ENCODE data around the gene PLEKHH2. TPM values are rescaled to one million over a fixed set of nuclear protein-coding genes. Genes with fewer than 3 reads are reported as not detected.

Gene PLEKHH2
- polyA plus RNA-seq, 1 of the 3 experiments (the other 2 are of a cell fraction) = 1.9 TPM

GRCh38 chr2:43619511-43619910 lies 17.5 kb upstream of the PLEKHH2 start:
- Histone ChIP-seq H3K27ac (ENCODE audit: low read depth in 2 of 2, low read length in 1 of 2) (no peak overlapping the region), H3K4me2 (no peak overlapping the region), H3K9me3 (no peaks in the 10 kb centered on the region), H3F3A (replicated peaks; ENCODE audit: insufficient read depth) (peaks cover 4% of the 10 kb centered on the region), H3K9ac (no peak overlapping the region), H3K9me2 (no peaks in the 10 kb centered on the region), H3K4me3 (ENCODE audit: low read depth in 2 of 2, low read length in 1 of 2) (no peak overlapping the region), H3K4me1 (ENCODE audit: control insufficient read depth in 1 of 2, insufficient read depth in 2 of 2, low read depth in 1 of 2, low read length in 1 of 2) (peaks cover 0 to 3% of the 10 kb centered on the region in 2 experiments; a peak in 2 of 4 replicates), H3K79me2 (ENCODE audit: insufficient read depth) (no peaks in the 10 kb centered on the region), H4K20me1 (ENCODE audit: insufficient read depth) (no peaks in the 10 kb centered on the region), H3K27me3 (ENCODE audit: insufficient read depth) (no peaks in the 10 kb centered on the region), H2AFZ (ENCODE audit: low read depth) (no peak overlapping the region), H3K36me3 (replicated peaks in 1 of 2; ENCODE audit: control insufficient read depth in 1 of 2, insufficient read depth in 2 of 2, low read length in 1 of 2) (no peaks in the 10 kb centered on the region)
- TF ChIP-seq POLR2AphosphoS5 (IDR thresholded peaks at IDR 0.05; ENCODE audit: low read depth, low read length) (no peak), CHD2 (IDR thresholded peaks at IDR 0.05; ENCODE audit: low read length, partially characterized antibody) (no peak), EP300 (IDR thresholded peaks at IDR 0.05; ENCODE audit: borderline replicate concordance in 1 of 2, low read depth in 1 of 2, low read length in 1 of 2) (no peak)
- CTCF ChIA-PET = interaction anchor here (0.7 to 1.0 kb wide), 3 partner anchors 9 to 23 kb away, joined by 3 to 4 read pairs (median 3); no protein-coding TSS in a partner anchor
- WGBS (ENCODE audit: low lambda C conversion rate) = 90% methylated on average over 10 of the region's 10 CpGs
- POLR2A ChIA-PET = no interaction called here
- no peak for DNase-seq

GRCh38 chr2:43622931-43623451 lies 14.1 kb upstream of the PLEKHH2 start:
- TF ChIP-seq MAX (IDR thresholded peaks at IDR 0.05; ENCODE audit: low read depth) (no peak), CHD2 (IDR thresholded peaks at IDR 0.05; ENCODE audit: low read length, partially characterized antibody) (no peak), SMC3 (IDR thresholded peaks at IDR 0.05; ENCODE audit: low read depth, low read length) (no peak), USF1 (IDR thresholded peaks at IDR 0.05; ENCODE audit: borderline replicate concordance, low read depth) (no peak), MEF2A (IDR thresholded peaks at IDR 0.05; ENCODE audit: borderline replicate concordance, low read depth) (no peak), FOSL2 (IDR thresholded peaks at IDR 0.05; ENCODE audit: borderline replicate concordance, low read depth) (no peak), FOXJ3 (CRISPR knock-in tag; IDR thresholded peaks at IDR 0.05) (no peak), NFIC (IDR thresholded peaks at IDR 0.05; ENCODE audit: borderline replicate concordance) (no peak), RCOR1 (IDR thresholded peaks at IDR 0.05; ENCODE audit: low read length) (no peak), PBX3 (IDR thresholded peaks at IDR 0.05) (no peak), GABPA (IDR thresholded peaks at IDR 0.05; ENCODE audit: low read depth) (no peak), GATA2 (CRISPR knock-in tag; IDR thresholded peaks at IDR 0.05) (no peak), CTCF (IDR thresholded peaks at IDR 0.05) (no peak), EZH2phosphoT487 (IDR thresholded peaks at IDR 0.05; ENCODE audit: borderline replicate concordance, low read depth) (no peak), ZBTB33 (IDR thresholded peaks at IDR 0.05; ENCODE audit: borderline replicate concordance, low read depth) (no peak)

More at GRCh38 chr2:43622931-43623451, 14.1 kb upstream of the PLEKHH2 start:
- H3K9me3 ChIP-seq = no peaks in the 10 kb centered on the region
- no peaks in the 10 kb centered on the region for H3K27me3 ChIP-seq (ENCODE audit: insufficient read depth)
- CTCF ChIA-PET = interaction anchor here (1.1 to 5.0 kb wide), 2 partner anchors 10 to 14 kb away, joined by 3 to 16 read pairs; no protein-coding TSS in a partner anchor
- no peaks in the 10 kb centered on the region for H3K36me3 ChIP-seq (replicated peaks in 1 of 2; ENCODE audit: control insufficient read depth in 1 of 2, insufficient read depth in 2 of 2, low read length in 1 of 2)
- H3K9me2 ChIP-seq = no peaks in the 10 kb centered on the region
- no peak overlapping the region for H3K9ac ChIP-seq
- 63% methylated on average over 5 of the region's 6 CpGs for WGBS (ENCODE audit: low lambda C conversion rate)
- peak; percentile 52 for DNase-seq
- H3K4me2 ChIP-seq = no peak overlapping the region
- H3K79me2 ChIP-seq (ENCODE audit: insufficient read depth) = no peaks in the 10 kb centered on the region
- no peak overlapping the region for H3K4me3 ChIP-seq (ENCODE audit: low read depth in 2 of 2, low read length in 1 of 2)
- no peaks in the 10 kb centered on the region for H4K20me1 ChIP-seq (ENCODE audit: insufficient read depth)
- peak overlapping the region in 1 of 2 experiments; percentile 17; a peak in 2 of 4 replicates for H3K27ac ChIP-seq (ENCODE audit: low read depth in 2 of 2, low read length in 1 of 2)
- POLR2A ChIA-PET = interaction anchor here (0.7 kb wide), 1 partner anchor 27 kb away, joined by 4 read pairs; the partner anchor contains the start of gene THADA
- no peaks in the 10 kb centered on the region for H3F3A ChIP-seq (replicated peaks; ENCODE audit: insufficient read depth)
- H3K4me1 ChIP-seq (ENCODE audit: control insufficient read depth in 1 of 2, insufficient read depth in 2 of 2, low read depth in 1 of 2, low read length in 1 of 2) = peaks cover 0 to 3% of the 10 kb centered on the region in 2 experiments; a peak in 2 of 4 replicates
- no peak overlapping the region for H2AFZ ChIP-seq (ENCODE audit: low read depth)
